Prostate gland (tissue), 2 donors: Measurements from ENCODE around the gene BANP.
"Not testable (repeated sequence)": the region's sequence is repeated elsewhere in the genome, so short reads cannot be mapped to it uniquely, and the experiment has no call there.

ENCODE experiments used
- CTCF ChIP-seq, 4 experiments: fragments of 200-600 bp in 2 of 4; fragments of 450-650 bp in 2 of 4; sonication (generic) in 2 of 4; IDR thresholded peaks; 1 replicate in 3 of 4; 2 replicates in 1 of 4; pipeline ENCODE4 v1.5.1; 2016 to 2019; ENCODE audit warnings: antibody characterized with exemption in 4 of 4, mild to moderate bottlenecking in 2 of 4, moderate library complexity in 2 of 4
- POLR2A ChIP-seq: fragments of 450-650 bp; IDR thresholded peaks from one replicate; pipeline ENCODE4 v1.6.1; 2016; ENCODE audit warnings: antibody characterized with exemption, mild to moderate bottlenecking
- POLR2AphosphoS5 ChIP-seq: sonication (generic); formaldehyde crosslinking; IDR thresholded peaks from one replicate; pipeline ENCODE4 v1.6.1; 2017; ENCODE audit warnings: antibody characterized with exemption

DNA sequence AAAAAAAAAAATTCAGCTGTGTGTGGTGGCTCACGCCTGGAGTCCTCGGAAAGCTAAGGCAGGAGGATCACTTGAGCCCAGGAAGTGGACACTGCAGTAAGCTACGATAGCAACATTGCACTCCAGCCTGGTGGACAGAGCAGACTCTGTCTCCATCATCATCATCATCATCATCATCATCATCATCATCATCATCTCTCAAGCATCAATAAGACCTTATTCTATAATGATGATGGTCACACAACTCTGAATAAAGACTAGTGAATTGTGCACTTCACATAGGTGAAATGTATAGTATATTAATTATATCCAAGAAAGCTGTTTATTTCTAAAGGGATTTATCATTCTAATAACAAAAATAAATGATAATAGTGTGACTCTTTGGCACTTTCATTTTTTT is 143.7 kb downstream of the BANP start:
- TF ChIP-seq CTCF (IDR thresholded peaks at IDR 0.05); POLR2A; POLR2AphosphoS5: not testable (repeated sequence)
